ENCODE results near the gene ERC2.
A peak's percentile ranks its signal among the peaks of the same experiment; 100 is the strongest.

The ERC2 gene

DNA sequence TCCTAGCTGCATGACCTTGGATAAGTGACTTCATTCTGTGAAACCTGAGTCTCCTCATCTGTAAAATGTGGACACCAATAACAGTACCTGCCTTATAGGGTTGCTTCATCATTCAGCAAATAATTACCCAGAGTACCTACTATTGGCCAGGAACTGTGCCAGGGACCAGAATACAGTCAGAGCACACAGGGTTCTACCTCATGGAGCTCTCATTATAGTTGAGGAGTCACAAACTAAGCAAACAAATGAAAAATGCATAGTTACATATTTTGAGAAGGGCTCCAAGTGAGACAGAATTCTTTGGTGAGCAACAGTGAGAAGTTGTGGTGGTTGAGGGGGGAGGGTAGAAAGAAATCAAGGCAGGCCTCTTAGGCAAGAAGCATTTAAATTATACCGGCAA lies 672.5 kb downstream of the ERC2 start:
- TF ChIP-seq GATA2 (IDR thresholded peaks at IDR 0.05; ENCODE audit: low read depth, low read length) (no peak), GATA3 (IDR thresholded peaks at IDR 0.05; ENCODE audit: low read depth, low read length) (no peak)

DNA sequence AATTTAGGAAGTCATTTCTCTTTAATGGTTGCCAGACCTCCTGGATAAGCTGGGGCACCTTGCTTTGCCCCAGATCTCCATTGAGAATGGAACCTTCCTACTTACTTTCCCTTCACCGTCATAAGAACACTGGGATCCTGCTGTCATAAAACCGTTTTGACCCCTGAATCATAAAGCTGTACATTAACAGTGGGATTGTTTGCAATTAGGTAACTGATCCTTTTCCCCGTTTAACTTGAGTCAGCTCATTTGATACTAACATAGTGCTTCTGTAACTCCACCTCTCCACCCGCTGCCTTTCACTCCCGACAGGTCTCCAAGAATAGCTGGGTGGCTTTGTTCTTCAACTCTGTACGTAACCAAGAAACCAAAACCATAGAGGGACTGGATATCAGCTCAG lies 673.0 kb downstream of the ERC2 start:
- TF ChIP-seq GATA2 (IDR thresholded peaks at IDR 0.05; ENCODE audit: low read depth, low read length) = no peak
- TF ChIP-seq GATA3 (IDR thresholded peaks at IDR 0.05; ENCODE audit: low read depth, low read length) = no peak

DNA sequence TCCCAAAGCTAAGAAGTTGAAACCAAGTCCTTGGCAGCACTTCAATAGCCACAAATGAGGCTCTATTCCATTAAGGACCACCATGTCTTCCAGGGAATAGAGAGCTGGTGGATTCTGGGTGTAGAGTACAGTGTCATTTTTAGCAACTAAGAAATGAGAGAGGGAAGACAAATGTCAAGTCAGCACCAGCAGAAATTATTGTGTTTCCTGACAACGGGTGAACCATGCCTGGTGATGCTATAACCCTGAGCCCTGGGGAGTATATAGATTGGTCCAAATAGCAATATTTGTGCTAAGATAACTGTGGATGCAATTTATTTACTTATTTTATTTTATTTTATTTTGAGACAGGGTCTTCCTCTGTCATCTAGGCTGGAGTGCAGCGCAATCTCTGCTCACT lies 675.5 kb downstream of the ERC2 start:
- TF ChIP-seq GATA3 (IDR thresholded peaks at IDR 0.05; ENCODE audit: low read depth, low read length) (no peak), GATA2 (IDR thresholded peaks at IDR 0.05; ENCODE audit: low read depth, low read length) (no peak)

DNA sequence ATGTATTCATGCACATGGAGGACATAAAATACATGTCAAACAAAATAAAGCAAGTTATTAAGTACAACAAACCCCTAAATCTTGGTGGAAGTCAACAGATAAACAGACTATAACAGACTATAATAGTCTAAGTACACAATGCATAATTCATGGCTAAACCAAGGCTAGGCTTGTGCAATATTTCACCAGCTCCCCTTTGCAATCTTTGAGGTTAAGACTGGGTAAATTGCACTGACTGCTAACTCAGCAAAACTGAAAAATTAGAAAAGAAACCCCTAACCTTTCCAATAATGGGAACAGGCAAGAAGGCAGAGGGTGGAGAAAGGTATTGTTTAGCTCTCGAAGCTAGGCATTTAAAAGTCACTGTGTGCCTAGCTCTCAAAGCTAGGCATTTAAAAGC lies 676.3 kb downstream of the ERC2 start:
- TF ChIP-seq GATA3 (IDR thresholded peaks at IDR 0.05; ENCODE audit: low read depth, low read length) = no peak
- no peak for TF ChIP-seq GATA2 (IDR thresholded peaks at IDR 0.05; ENCODE audit: low read depth, low read length)

DNA sequence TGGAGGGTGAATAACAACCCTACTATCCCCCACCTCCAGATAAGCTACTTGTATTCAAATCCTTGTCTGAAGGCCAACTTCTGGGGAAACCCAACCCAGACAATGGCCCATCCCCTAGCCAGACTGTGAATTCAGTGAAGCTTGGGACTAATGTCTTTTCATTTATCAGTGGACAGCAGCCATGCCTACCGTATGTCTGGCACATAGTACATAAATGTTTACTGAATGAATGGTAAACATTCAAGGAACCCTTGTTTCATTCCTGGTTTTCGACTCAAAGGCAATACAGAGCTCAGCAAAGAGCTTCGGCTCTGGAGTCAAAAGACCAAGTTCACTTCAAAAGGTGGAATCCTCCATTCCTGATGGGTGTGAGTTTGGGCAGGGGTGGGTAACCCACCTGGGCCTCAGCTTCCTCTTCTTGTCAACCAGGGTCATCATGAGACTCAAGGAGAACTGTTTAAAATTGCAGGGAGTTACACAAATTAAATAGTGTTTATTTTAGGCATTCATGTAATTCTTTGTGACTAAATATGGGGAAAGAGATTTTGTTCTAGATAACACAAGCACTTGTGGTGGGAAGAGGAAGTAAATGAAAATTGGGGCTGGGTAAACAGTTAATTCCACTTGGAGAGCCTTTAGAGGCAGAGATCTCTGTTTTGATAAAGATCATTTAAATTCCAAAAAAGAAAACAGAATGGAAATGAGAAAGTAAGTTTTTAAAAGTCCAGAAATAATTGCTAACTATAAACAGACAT lies 677.5 kb downstream of the ERC2 start:
- TF ChIP-seq GATA3 (IDR thresholded peaks at IDR 0.05; ENCODE audit: low read depth, low read length) = 0 out of 2 replicates have a peak, but pooled peaks have one; percentile 40
- TF ChIP-seq GATA2 (IDR thresholded peaks at IDR 0.05; ENCODE audit: low read depth, low read length) = no peak

DNA sequence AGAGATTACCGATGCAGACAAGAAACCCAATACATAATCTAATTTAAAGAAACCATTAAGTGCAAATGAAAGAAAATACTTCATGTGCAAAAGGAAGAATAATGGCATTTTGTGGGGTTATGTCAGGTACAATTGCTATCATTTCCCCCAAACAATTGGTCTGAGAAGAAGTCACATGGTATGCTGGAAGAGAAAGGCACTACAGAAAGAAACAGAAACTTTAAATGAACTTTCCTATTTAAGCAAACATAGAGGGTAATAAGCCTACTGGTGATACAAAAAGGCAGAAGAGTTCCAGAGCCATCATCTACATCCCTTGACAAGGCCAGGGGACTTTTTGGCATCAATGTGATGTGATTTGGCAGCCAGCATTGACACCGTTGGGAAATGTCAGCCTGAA lies 678.8 kb downstream of the ERC2 start:
- TF ChIP-seq GATA2 (IDR thresholded peaks at IDR 0.05; ENCODE audit: low read depth, low read length) = no peak
- TF ChIP-seq GATA3 (IDR thresholded peaks at IDR 0.05; ENCODE audit: low read depth, low read length) = no peak

DNA sequence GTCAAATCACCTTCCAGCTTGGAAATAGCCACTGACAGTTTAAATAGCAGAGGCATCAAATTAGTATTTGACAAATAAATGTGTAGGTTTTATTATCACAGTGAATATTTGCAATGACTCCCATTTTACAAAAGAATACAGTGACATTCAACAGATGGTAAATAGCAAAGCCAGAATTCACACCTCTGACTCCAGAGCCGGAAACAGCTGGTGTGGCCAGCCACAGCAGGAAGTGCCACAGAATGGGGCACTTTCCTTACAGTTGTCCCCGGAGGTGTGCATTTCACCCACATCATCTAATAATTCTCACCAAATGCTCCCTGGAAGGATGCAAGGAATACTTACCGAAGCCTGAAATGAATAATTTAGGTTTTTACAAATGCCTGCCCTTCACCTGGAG lies 685.5 kb downstream of the ERC2 start:
- TF ChIP-seq GATA3 (IDR thresholded peaks at IDR 0.05; ENCODE audit: low read depth, low read length) (no peak), GATA2 (IDR thresholded peaks at IDR 0.05; ENCODE audit: low read depth, low read length) (no peak)

DNA sequence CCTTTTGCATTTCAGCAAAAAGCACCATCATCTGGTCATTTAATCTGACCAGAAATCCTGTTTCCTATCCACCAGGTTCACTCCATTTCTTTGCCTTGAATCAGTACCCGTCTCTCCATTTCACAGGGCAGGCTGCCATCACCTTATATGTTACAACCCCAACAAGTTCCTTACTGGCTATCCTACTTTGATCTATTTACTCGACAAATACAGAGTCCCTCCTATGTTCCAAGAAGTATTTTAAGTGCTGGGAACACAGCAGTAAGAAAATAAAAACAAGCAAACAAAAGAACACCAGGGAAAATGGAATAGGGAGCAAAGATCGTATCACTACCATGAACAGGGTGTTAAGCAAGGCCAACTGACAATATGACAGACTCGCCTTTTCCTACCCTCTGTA lies 685.9 kb downstream of the ERC2 start:
- TF ChIP-seq GATA3 (IDR thresholded peaks at IDR 0.05; ENCODE audit: low read depth, low read length) (no peak), GATA2 (IDR thresholded peaks at IDR 0.05; ENCODE audit: low read depth, low read length) (no peak)

DNA sequence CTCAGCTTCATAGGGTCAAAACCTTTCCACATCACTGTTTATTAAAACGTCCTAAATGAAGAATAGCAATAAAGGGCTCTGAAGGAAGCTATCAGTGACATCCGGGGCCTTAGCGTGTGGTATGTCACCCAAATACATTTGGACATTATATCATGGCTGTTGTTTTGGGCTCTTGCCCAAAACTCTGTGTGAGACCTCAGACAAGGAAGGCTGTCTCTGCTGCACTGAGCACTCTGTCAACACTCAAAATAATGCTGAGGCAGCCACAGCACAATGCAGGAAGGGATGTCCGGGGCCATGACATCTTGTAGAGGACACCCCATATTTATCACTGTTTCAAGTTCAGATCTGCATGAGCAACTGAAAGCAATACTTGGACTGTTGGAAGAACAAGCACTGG lies 687.4 kb downstream of the ERC2 start:
- TF ChIP-seq GATA3 (IDR thresholded peaks at IDR 0.05; ENCODE audit: low read depth, low read length) (no peak), GATA2 (IDR thresholded peaks at IDR 0.05; ENCODE audit: low read depth, low read length) (no peak)

DNA sequence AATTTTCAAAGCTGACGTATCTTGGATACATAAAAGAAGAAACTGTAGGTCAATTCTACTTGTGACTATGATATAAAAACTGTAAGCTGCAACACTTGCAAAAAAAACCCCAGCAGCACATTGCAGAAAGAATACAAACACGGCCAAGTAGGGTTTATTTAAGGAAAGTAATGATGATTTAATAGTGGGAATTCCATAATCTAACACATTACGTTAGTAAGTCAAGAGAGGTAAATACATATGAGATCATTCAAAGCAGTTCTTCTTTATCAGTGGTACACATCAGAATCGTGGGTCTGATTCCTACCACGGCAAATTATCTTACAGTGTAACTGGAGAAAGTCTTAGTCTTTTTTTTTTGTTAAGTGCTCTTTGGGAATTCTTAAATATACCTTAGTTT lies 688.7 kb downstream of the ERC2 start:
- TF ChIP-seq GATA2 (IDR thresholded peaks at IDR 0.05; ENCODE audit: low read depth, low read length) (no peak), GATA3 (IDR thresholded peaks at IDR 0.05; ENCODE audit: low read depth, low read length) (no peak)

DNA sequence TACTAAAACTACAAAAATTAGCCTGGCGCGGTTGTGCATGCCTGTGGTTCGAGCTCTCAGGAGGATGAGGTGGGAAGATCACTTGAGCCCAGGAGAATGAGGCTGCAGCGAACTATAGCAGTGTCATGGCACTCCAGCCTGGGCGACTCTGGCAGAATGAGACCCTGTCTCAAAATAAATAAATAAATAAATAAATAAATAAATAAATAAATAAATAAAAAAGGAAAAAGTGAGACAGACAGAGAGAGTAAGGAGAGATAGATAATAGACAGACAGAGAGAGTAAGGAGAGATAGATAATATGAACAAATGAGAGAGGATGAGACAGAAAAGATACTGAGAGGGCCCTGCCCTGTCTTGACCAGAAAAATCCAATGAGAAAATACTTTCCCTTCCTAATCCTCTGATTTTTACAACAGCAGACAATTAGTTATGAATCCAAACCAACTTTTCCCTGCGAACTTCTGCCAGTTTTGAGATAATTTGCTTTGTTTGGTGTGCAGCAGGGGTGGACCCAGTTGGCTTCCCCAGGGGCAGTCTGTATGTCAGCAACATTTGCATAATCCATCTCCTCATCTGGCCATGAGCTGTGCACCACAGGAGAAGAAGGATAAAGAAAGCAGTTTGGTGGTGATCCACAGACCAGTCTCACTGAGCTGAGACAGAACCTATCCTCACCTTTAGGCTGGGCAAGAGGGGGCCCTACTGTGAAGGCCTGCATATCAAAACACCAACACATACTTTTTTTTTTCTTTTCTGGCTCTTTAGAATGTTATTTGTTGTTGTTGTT lies 692.7 kb downstream of the ERC2 start:
- TF ChIP-seq GATA3 (IDR thresholded peaks at IDR 0.05; ENCODE audit: low read depth, low read length) (no peak), GATA2 (IDR thresholded peaks at IDR 0.05; ENCODE audit: low read depth, low read length) (no peak)

DNA sequence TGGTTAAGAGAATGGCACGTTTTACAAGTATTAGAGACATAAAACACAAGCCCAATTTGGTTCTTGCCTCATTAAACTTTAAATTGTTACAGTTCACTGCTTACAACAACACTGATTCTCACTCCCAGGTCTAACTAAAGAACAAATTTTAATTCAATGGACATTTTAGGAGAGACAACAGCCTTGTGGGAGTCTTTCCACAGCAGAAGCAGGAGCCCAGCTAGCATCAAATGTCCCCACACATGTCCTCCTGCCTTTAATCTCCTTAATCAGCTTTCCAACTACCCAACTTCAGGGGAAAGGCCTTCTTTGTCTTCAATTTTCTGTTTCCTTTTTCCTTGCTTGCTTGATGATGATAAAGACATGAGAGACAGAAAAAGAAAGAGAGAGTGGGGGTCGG lies 693.4 kb downstream of the ERC2 start:
- no peak for TF ChIP-seq GATA3 (IDR thresholded peaks at IDR 0.05; ENCODE audit: low read depth, low read length)
- no peak for TF ChIP-seq GATA2 (IDR thresholded peaks at IDR 0.05; ENCODE audit: low read depth, low read length)

DNA sequence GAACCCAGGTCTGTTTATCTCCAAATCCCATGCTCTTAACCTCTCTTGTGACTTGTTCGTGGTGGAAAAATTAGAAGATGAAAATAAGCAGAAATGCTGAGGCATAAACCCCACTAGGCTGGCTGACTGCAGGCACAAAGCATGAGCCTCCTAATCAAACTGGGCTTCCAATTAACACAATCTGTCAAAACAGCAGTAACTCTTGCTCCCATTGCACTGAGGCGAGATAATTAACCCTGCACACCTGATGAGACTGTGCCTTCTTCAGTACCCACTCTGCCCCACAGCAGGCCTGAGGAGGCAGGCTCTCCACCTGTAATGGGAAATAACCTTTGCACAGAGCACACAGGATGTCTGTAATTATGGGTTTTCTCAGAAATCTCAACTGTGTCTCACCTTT lies 696.8 kb downstream of the ERC2 start:
- TF ChIP-seq GATA2 (IDR thresholded peaks at IDR 0.05; ENCODE audit: low read depth, low read length) = no peak
- no peak for TF ChIP-seq GATA3 (IDR thresholded peaks at IDR 0.05; ENCODE audit: low read depth, low read length)

DNA sequence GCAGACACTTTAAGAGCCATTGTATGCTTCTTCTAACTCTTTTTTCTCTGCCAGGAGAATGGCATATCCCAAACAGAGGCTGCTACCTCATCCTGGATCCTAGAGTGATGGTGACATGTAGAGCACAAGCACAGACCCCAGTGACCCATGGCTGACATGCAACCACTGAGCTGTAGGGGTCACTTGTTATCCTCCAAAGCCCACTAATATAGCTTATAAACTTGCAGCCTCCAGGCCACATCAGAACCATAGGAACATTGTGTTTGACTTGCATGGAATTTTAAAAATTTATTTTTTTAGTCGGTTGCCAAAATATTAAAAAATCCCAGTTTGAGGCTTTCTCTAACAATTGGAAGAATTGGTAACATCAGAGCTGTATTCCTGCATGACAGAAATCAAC lies 698.2 kb downstream of the ERC2 start:
- TF ChIP-seq GATA2 (IDR thresholded peaks at IDR 0.05; ENCODE audit: low read depth, low read length) (no peak), GATA3 (IDR thresholded peaks at IDR 0.05; ENCODE audit: low read depth, low read length) (no peak)

DNA sequence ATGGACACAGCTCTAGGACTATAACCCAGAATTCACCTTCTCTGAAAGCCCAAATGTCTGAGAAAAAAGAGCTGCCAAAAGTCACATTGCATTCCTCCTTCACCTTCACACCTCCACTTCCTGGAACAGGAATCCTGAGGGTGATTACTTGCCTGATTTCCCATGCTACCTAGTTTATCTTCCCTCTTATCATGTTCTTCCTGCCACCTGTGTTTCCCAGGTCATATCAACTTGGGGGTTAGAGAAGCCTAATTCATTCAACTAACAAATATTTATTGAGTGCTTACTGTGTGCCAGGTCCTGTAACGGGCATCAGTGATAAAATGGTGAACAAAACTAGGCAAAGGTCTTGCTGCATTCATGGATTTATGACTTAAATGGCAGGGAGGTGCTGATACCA lies 701.5 kb downstream of the ERC2 start:
- TF ChIP-seq GATA3 (IDR thresholded peaks at IDR 0.05; ENCODE audit: low read depth, low read length) = no peak
- TF ChIP-seq GATA2 (IDR thresholded peaks at IDR 0.05; ENCODE audit: low read depth, low read length) = no peak

Data from SH-SY5Y (cell line).